ENCODE data around the gene YTHDC2.
"Not testable (repeated sequence)": the region's sequence is repeated elsewhere in the genome, so short reads cannot be mapped to it uniquely, and the experiment has no call there.

The YTHDC2 gene

GRCh38 chr5:113600255-113600905 is 86.9 kb downstream of the YTHDC2 start:
- DNase-seq (ENCODE audit: low read depth in 1 of 2, low spot score in 1 of 2), result no peak

DNA sequence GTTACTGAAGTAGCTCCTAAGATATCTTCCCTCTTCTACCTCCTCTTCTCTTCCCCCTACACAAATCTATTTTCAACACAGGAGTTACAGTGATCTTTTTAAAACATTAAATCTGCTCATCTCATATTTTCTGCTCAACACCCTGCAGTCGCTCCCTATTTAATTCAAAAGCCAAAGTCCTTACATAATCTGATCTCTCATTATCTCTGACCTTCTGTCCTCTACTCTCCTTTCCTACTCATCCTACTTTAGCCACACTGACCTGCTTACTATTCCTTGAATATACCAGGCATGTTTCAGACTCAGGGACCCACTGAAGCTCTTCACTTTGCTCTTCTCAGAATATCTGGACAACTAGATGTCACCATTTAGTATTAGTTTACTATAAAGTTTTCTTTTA is 87.9 kb downstream of the YTHDC2 start:
- no peak for DNase-seq (ENCODE audit: low read depth in 1 of 2, low spot score in 1 of 2)

DNA sequence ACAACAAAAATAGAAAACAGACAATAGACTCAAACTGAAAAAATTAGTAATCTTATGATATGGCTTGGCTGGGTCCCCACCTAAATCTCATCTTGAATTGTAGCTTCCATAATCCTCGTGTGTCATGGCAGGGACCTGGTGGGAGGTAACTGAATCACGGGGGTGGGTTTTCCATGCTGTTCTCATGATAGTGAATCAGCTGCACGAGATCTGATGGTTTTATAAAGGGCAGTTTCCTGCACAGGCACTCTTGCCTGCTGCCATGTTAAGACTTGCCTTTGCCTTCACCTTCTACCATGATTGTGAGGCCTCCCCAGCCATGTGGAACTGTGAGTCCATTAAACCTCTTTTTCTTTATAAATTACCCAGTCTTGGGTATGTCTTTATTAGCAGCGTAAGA is 89.8 kb downstream of the YTHDC2 start:
- not testable (repeated sequence) for DNase-seq (ENCODE audit: low read depth in 1 of 2, low spot score in 1 of 2)

GRCh38 chr5:113606298-113607134 is 93.0 kb downstream of the YTHDC2 start:
- no peak for DNase-seq (ENCODE audit: low read depth in 1 of 2, low spot score in 1 of 2)

- DNase-seq (ENCODE audit: low read depth in 1 of 2, low spot score in 1 of 2), result no peak
These were observed 93.9 kb downstream of the YTHDC2 start for GRCh38 chr5:113607361-113607760.

GRCh38 chr5:113608113-113608596 is 94.7 kb downstream of the YTHDC2 start:
- DNase-seq (ENCODE audit: low read depth in 1 of 2, low spot score in 1 of 2), result no peak

DNA sequence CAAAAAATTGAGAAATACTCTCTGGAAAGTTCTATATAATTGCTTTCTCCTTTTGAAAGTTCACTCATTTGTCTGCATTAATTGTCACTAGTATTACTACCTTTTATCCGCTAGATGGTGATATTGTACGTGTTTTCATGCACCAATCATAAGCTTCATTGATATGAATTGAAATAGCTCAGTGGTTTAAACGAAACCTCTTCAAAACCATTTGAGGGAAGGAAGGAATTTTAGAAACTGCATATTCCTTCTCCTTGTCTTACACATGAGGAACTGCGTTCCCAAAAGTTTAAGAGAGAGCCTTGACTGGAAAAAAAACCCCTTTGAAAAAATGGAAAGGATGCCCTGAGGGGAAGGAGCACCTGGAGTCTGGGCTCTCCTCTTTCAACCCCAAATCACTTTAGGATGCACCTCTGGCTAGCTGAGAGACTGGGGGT is 98.6 kb downstream of the YTHDC2 start:
- no peak for DNase-seq (ENCODE audit: low read depth in 1 of 2, low spot score in 1 of 2)

GRCh38 chr5:113614191-113614590 is 100.7 kb downstream of the YTHDC2 start:
- DNase-seq (ENCODE audit: low read depth in 1 of 2, low spot score in 1 of 2), result no peak

GRCh38 chr5:113615708-113616107 is 102.2 kb downstream of the YTHDC2 start:
- no peak for DNase-seq (ENCODE audit: low read depth in 1 of 2, low spot score in 1 of 2)

DNA sequence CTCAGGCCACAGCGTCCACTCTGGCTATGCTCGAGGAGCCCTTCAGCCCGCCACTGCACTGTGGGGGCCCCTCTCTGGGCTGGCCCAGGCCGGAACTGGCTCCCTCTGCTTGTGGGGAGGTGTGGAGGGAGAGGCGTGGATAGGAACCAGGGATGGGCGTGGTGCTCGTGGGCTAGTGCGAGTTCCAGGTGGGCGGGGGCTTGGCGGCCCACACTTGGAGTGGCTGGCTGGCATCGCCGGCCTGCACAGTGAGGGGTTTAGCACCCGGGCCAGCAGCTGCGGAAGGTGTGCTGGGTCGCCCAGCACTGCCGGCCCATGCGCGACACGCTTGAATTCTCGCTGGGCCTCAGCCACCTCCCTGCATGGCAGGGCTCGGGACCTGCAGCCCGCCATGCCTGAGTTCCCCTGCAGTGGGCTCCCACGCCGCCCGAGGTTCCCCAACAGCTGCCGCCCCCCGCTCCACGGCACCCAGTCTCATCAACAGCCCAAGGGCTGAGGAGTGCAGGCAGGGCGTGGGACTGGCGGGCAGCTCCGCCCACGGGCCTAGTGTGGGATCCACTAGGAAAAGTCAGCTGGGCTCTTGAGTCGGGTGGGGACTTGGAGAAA is 103.8 kb downstream of the YTHDC2 start:
- no peak for DNase-seq (ENCODE audit: low read depth in 1 of 2, low spot score in 1 of 2)

DNA sequence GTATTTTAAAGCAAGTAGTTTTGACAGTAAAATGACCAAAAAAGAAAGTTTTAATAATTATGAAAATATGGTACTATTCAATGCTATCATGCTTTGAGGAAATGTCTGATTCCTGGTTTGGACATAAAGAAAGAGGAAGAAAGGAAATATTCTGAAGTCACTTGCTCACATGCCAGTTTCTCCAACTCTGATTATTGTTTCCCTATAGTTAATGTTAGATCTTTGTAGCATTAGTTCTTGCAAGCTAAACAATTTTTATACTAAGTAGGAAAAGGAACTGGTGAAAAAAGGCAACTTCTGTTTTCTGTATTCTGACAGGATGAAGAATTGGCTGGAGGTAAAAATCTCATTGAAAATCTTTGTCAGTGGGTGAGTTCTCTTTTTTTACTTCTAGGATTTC is 119.5 kb downstream of the YTHDC2 start:
- DNase-seq (ENCODE audit: low read depth in 1 of 2, low spot score in 1 of 2), result no peak

- no peak for DNase-seq (ENCODE audit: low read depth in 1 of 2, low spot score in 1 of 2)
These were observed 121.5 kb downstream of the YTHDC2 start for GRCh38 chr5:113634957-113635356.

DNA sequence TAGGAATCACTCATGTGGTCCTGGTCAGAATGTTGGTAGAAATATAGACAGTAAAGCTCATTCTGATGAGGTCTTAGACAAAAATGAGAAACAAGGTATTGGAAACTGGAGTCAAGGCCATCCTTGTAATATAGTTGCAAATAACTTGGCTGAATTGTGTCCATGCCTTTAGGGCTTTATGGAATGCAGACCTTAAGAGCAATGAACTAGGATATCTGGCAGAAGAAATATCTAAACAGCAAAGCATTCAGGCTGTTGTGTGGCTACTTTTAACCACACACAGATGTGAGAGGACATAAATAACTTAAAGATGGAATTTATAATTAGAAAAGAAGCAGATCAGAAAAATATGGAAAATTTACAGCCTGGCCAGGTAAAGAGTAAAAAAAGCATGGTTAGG is 128.2 kb downstream of the YTHDC2 start:
- DNase-seq (ENCODE audit: low read depth in 1 of 2, low spot score in 1 of 2), result no peak

Measured in stimulated activated CD4-positive, alpha-beta T cell treated with anti-CD3 and anti-CD28 coated beads, Interleukin-15, amount 100 ng/mL, for 1 hour (primary cell).